Mesothelial cell of epicardium (in vitro differentiated cells): ENCODE measurements around the gene ALDOA. TPM values are rescaled to one million over a fixed set of nuclear protein-coding genes. Genes with fewer than 3 reads are reported as not detected.

ENCODE experiments used
- DNase-seq, 2 experiments: peaks; one replicate each; pipeline ENCODE4 v3.0.0; 2021; ENCODE audit warnings: low spot score in 2 of 2; ENCODE audit not compliant: unreplicated experiment in 2 of 2
- H3K27ac Mint-ChIP-seq: 2 replicates; pipeline ENCODE4 v1.8.0; 2021; ENCODE audit warnings: mixed read lengths
- H3K27me3 Mint-ChIP-seq: 2 replicates; pipeline ENCODE4 v1.8.0; 2021; ENCODE audit warnings: low read depth, mixed read lengths
- H3K36me3 Mint-ChIP-seq: 2 replicates; pipeline ENCODE4 v1.8.0; 2021; ENCODE audit warnings: mixed read lengths
- H3K4me1 Mint-ChIP-seq: 2 replicates; pipeline ENCODE4 v1.8.0; 2021; ENCODE audit warnings: mixed read lengths
- H3K4me3 Mint-ChIP-seq: 2 replicates; pipeline ENCODE4 v1.8.0; 2021; ENCODE audit warnings: mild to moderate bottlenecking, moderate library complexity, mixed read lengths
- H3K9me3 Mint-ChIP-seq: 2 replicates; pipeline ENCODE4 v1.8.0; 2021; ENCODE audit warnings: mixed read lengths
- total RNA-seq: library from RNA; stranded (reverse); gene quantifications from 3 replicates; pipeline ENCODE4 v1.2.1, GENCODE V29; 2021
- TF ChIP-seq, protein P1 (sequence below): fragments of 200-600 bp; sonication (generic); IDR thresholded peaks from one replicate; pipeline ENCODE4 v1.5.0; 2021; ENCODE audit warnings: antibody characterized with exemption; ENCODE audit not compliant: unreplicated experiment

ALDOA gene
- total RNA-seq, 1 donor from 2014 or later = 618 TPM

DNA sequence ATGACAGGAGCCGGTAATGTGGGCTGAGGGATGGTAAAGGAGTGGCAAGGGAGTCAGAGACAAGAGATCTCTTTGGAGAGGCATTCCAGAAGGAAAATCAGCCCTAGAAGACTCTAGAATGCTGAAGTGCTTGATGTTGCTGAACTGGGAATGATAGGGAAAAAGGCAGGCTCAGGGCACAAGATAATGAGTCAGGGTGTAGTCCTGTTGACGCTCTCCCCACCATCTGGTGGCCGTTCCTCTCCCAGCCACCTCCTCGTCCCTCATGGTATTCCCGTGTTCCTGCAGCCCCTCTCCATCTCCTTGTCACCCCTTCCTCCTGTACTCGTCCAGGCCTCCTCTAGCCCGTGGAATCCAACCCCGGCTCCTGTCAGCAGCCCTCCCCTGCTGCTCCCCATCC is 11.1 kb upstream of the ALDOA start:
- TF ChIP-seq, protein P1, sequence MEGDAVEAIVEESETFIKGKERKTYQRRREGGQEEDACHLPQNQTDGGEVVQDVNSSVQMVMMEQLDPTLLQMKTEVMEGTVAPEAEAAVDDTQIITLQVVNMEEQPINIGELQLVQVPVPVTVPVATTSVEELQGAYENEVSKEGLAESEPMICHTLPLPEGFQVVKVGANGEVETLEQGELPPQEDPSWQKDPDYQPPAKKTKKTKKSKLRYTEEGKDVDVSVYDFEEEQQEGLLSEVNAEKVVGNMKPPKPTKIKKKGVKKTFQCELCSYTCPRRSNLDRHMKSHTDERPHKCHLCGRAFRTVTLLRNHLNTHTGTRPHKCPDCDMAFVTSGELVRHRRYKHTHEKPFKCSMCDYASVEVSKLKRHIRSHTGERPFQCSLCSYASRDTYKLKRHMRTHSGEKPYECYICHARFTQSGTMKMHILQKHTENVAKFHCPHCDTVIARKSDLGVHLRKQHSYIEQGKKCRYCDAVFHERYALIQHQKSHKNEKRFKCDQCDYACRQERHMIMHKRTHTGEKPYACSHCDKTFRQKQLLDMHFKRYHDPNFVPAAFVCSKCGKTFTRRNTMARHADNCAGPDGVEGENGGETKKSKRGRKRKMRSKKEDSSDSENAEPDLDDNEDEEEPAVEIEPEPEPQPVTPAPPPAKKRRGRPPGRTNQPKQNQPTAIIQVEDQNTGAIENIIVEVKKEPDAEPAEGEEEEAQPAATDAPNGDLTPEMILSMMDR = no peak
- peaks cover 3% of the 10 kb centered on the region for H3K36me3 Mint-ChIP-seq
- peak overlapping the region; percentile 85 for H3K4me3 Mint-ChIP-seq
- no peaks in the 10 kb centered on the region for H3K27me3 Mint-ChIP-seq
- peaks cover 17% of the 10 kb centered on the region for H3K4me1 Mint-ChIP-seq
- H3K9me3 Mint-ChIP-seq = no peaks in the 10 kb centered on the region
- DNase-seq = no peak
- peak overlapping the region; percentile 66 for H3K27ac Mint-ChIP-seq

DNA sequence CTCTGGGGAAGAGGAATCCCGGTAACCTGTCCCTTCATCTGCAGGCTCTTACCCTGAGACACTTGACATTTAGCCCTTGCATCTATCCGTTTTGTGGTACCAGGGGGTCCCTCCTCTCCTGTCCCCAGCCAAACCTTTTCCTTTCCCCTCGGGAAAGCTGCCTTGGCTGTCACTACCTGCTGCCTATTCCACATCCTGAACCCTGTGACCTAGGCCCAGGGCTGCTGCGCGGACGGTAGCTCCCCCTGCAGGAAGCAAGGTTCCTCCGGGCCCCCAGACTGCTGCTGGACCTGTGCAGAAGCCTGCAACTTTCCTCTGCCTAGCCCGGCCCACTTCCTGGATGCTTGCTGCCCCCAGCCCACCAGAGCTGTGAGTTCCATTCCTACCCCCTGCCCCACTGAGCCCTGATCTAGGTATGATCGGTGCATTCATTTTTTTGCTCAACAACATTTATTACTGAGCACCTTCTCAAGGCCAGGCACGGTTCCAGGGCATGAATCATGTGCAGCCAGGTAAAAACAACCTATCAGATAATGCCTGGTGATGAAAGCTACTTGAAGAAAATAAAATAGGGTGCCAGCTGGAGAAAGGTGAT is 10.5 kb upstream of the ALDOA start:
- TF ChIP-seq, protein P1 = peak; percentile 17

DNA sequence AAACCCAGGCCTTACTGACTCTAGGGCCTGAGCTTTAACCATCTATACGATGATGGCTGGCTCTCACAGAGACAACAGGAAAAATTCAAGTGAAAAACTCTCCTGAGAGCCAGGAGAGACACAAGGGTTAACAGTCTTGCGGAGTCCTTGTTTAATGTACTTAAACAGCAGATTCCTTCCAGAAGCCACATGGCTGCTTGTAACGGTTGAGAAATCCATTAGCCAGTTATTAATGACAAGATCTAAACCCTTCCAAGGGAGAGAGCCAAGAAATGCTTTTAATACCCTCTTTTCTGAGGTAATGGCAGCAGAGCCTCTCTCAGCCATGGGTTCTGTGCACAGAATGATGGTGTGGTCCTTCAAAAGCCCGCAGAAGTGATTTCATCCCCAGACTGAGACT is 5.2 kb upstream of the ALDOA start:
- H3K36me3 Mint-ChIP-seq = peaks cover 3% of the 10 kb centered on the region
- H3K27me3 Mint-ChIP-seq = no peaks in the 10 kb centered on the region
- H3K4me1 Mint-ChIP-seq = peaks cover 24% of the 10 kb centered on the region
- peak overlapping the region; percentile 90 for H3K27ac Mint-ChIP-seq
- H3K4me3 Mint-ChIP-seq = no peak overlapping the region
- DNase-seq = no peak
- no peaks in the 10 kb centered on the region for H3K9me3 Mint-ChIP-seq
- TF ChIP-seq, protein P1 = no peak

More for the DNA sequence above, 10.5 kb upstream of the ALDOA start:
- H3K4me1 Mint-ChIP-seq = peaks cover 18% of the 10 kb centered on the region
- H3K27ac Mint-ChIP-seq = no peak overlapping the region
- no peaks in the 10 kb centered on the region for H3K27me3 Mint-ChIP-seq
- DNase-seq = no peak
- H3K9me3 Mint-ChIP-seq = no peaks in the 10 kb centered on the region
- peak overlapping the region; percentile 85 for H3K4me3 Mint-ChIP-seq
- peaks cover 3% of the 10 kb centered on the region for H3K36me3 Mint-ChIP-seq

DNA sequence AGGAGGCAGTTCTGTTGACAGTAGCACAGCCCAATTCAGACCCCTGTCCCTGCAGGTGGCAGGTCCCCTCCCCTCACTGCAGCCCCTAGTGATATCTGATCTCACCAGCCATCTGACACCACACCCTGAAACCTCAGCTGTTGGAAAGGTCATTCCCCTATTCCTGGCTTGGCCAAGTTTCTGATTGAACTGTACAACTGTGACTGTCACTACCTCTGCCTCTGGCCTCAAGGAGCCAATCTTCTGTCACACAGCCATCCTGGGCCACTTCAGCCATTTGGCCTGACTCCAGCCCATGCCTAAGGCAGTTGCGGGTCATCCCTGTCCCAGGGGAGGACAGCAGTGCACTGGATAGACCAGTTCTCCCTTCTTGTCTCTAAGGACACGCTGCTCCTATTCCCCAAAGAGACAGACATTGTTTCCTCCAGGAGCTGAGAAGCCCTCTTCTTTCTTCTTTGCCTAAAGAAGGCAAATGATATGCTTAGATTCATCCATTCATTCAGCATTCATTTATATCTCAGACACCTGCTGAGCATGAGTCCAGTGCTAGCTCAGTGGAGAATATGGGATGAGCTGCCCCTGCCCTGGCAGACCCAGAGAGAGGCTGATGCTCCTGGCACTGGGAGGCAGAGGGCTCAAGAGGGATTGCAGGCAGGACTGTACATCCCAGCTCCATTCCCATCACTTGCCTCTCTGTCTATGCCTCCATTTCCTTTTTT is 4.6 kb upstream of the ALDOA start:
- no peaks in the 10 kb centered on the region for H3K9me3 Mint-ChIP-seq
- H3K27me3 Mint-ChIP-seq = no peaks in the 10 kb centered on the region
- H3K27ac Mint-ChIP-seq = peak overlapping the region; percentile 90
- H3K4me3 Mint-ChIP-seq = no peak overlapping the region
- peaks cover 3% of the 10 kb centered on the region for H3K36me3 Mint-ChIP-seq
- DNase-seq = no peak
- TF ChIP-seq, protein P1 = no peak
- H3K4me1 Mint-ChIP-seq = peaks cover 24% of the 10 kb centered on the region

DNA sequence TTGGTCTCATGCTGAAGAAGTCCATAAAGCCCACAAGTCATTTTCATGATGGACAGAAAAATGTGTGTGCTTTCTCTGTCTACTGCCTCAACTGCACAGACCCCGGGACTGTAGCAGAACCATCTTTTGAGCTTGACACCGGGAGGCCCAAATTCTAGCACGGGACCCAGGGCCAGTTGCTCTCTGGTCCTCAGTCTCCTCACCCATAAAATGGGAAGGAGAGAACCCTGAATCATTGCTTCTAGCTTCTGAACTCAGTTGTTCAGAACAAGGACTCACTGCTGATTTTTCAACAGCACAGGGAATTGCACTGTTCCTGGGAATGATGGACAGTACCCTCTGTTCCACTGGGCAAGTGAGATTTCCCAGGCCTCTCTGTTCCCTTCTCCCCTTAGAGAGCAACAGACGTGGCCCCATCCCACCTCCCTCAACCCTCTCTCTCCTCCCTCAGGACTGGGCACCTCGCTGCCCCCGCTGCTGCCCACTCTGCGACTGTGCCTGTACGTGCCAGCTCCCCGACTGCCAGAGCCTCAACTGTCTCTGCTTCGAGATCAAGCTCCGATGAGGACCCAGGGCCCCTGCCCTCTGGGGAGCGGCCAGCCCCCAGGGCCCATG is 2.2 kb upstream of the ALDOA start:
- no peaks in the 10 kb centered on the region for H3K27me3 Mint-ChIP-seq
- H3K27ac Mint-ChIP-seq = peak overlapping the region; percentile 99
- no peaks in the 10 kb centered on the region for H3K9me3 Mint-ChIP-seq
- peak overlapping the region; percentile 87 for H3K4me3 Mint-ChIP-seq
- peaks cover 40% of the 10 kb centered on the region for H3K4me1 Mint-ChIP-seq
- TF ChIP-seq, protein P1 = no peak
- no peak for DNase-seq
- H3K36me3 Mint-ChIP-seq = peaks cover 10% of the 10 kb centered on the region
